Parathyroid adenoma (tissue), 2 donors: ENCODE data around the gene TBCD.

Experiments used
- H2AFZ ChIP-seq: fragments of 300-600 bp; sonication (generic); one replicate; pipeline ENCODE4 v1.7.0; 2017; ENCODE audit warnings: antibody characterized with exemption, mild to moderate bottlenecking
- H3K27ac ChIP-seq: fragments of 300-600 bp; sonication (generic); one replicate; pipeline ENCODE4 v1.7.0; 2017
- H3K27me3 ChIP-seq: fragments of 300-600 bp; sonication (generic); one replicate; pipeline ENCODE4 v1.7.0; 2017; ENCODE audit warnings: low read length; ENCODE audit not compliant: control insufficient read depth, insufficient read depth
- H3K36me3 ChIP-seq: fragments of 300-600 bp; sonication (generic); one replicate; pipeline ENCODE4 v1.7.0; 2017; ENCODE audit warnings: low read length; ENCODE audit not compliant: control insufficient read depth, insufficient read depth
- H3K4me1 ChIP-seq: fragments of 300-600 bp; sonication (generic); one replicate; pipeline ENCODE4 v1.7.0; 2017; ENCODE audit warnings: control low read depth
- H3K4me2 ChIP-seq: fragments of 300-600 bp; sonication (generic); one replicate; pipeline ENCODE4 v1.7.0; 2017; ENCODE audit warnings: low read length
- H3K4me3 ChIP-seq: fragments of 300-600 bp; sonication (generic); one replicate; pipeline ENCODE4 v1.7.0; 2017; ENCODE audit warnings: low read depth, low read length
- H3K79me2 ChIP-seq: fragments of 300-600 bp; sonication (generic); one replicate; pipeline ENCODE4 v1.7.0; 2017; ENCODE audit warnings: control low read depth
- H3K9ac ChIP-seq: fragments of 300-600 bp; sonication (generic); one replicate; pipeline ENCODE4 v1.7.0; 2017; ENCODE audit warnings: mild to moderate bottlenecking
- H3K9me3 ChIP-seq: fragments of 300-600 bp; sonication (generic); one replicate; pipeline ENCODE4 v1.7.0; 2017; ENCODE audit warnings: low read length; ENCODE audit not compliant: control insufficient read depth
- CTCF ChIP-seq: fragments of 300-600 bp; sonication (generic); IDR thresholded peaks from one replicate; pipeline ENCODE4 v1.7.0; 2017; ENCODE audit warnings: antibody characterized with exemption, mild to moderate bottlenecking
- donor health status: primary hyperparathyroidism.

TBCD gene

GRCh38 chr17:82920715-82921114, 168.8 kb downstream of the TBCD start:
- Histone ChIP-seq H3K9me3 (no peaks in the 10 kb centered on the region), H3K4me1 (no peaks in the 10 kb centered on the region), H3K27ac (no peak overlapping the region), H3K9ac (no peak overlapping the region), H3K36me3 (no peaks in the 10 kb centered on the region), H3K27me3 (no peaks in the 10 kb centered on the region), H2AFZ (no peak overlapping the region), H3K79me2 (no peaks in the 10 kb centered on the region), H3K4me3 (no peak overlapping the region), H3K4me2 (no peak overlapping the region)
- TF ChIP-seq CTCF = no peak

- Histone ChIP-seq H3K9ac (no peak overlapping the region), H3K9me3 (no peaks in the 10 kb centered on the region), H3K79me2 (peaks cover 2% of the 10 kb centered on the region), H3K27ac (no peak overlapping the region), H3K36me3 (no peaks in the 10 kb centered on the region), H3K4me3 (no peak overlapping the region), H2AFZ (no peak overlapping the region), H3K4me1 (no peaks in the 10 kb centered on the region), H3K4me2 (no peak overlapping the region), H3K27me3 (no peaks in the 10 kb centered on the region)
- TF ChIP-seq CTCF = no peak
Observed at GRCh38 chr17:82921426-82921825, 169.6 kb downstream of the TBCD start.

- Histone ChIP-seq H3K27me3 (no peaks in the 10 kb centered on the region), H3K4me1 (no peaks in the 10 kb centered on the region), H2AFZ (no peak overlapping the region), H3K9ac (no peak overlapping the region), H3K4me3 (no peak overlapping the region), H3K79me2 (peaks cover 2% of the 10 kb centered on the region), H3K9me3 (no peaks in the 10 kb centered on the region), H3K4me2 (no peak overlapping the region), H3K27ac (no peak overlapping the region), H3K36me3 (no peaks in the 10 kb centered on the region)
- TF ChIP-seq CTCF = no peak
Observed at GRCh38 chr17:82922646-82923045, 170.8 kb downstream of the TBCD start.

- Histone ChIP-seq H3K9ac (no peak overlapping the region), H3K4me1 (no peaks in the 10 kb centered on the region), H3K79me2 (peaks cover 2% of the 10 kb centered on the region), H3K27me3 (no peaks in the 10 kb centered on the region), H3K27ac (no peak overlapping the region), H3K4me2 (no peak overlapping the region), H3K36me3 (no peaks in the 10 kb centered on the region), H3K9me3 (no peaks in the 10 kb centered on the region), H2AFZ (no peak overlapping the region), H3K4me3 (no peak overlapping the region)
- TF ChIP-seq CTCF = no peak
Observed at GRCh38 chr17:82923366-82924113, 171.7 kb downstream of the TBCD start.

- Histone ChIP-seq H3K9ac (no peak overlapping the region), H2AFZ (no peak overlapping the region), H3K4me3 (no peak overlapping the region), H3K4me2 (no peak overlapping the region), H3K79me2 (peaks cover 3% of the 10 kb centered on the region), H3K27ac (no peak overlapping the region), H3K27me3 (no peaks in the 10 kb centered on the region), H3K4me1 (no peaks in the 10 kb centered on the region), H3K9me3 (no peaks in the 10 kb centered on the region), H3K36me3 (no peaks in the 10 kb centered on the region)
- no peak for TF ChIP-seq CTCF
Observed at GRCh38 chr17:82924214-82924613, 172.3 kb downstream of the TBCD start.
